NCI-H128 (cell line): ENCODE measurements around the gene ACKR3.
A peak's percentile ranks its signal among the peaks of the same experiment; 100 is the strongest.

ENCODE experiments used
- DNase-seq: peaks from one replicate; lab custom pipeline; 2025; ENCODE audit not compliant: unreplicated experiment; lab: John Stamatoyannopoulos, UW

ACKR3 gene

DNA sequence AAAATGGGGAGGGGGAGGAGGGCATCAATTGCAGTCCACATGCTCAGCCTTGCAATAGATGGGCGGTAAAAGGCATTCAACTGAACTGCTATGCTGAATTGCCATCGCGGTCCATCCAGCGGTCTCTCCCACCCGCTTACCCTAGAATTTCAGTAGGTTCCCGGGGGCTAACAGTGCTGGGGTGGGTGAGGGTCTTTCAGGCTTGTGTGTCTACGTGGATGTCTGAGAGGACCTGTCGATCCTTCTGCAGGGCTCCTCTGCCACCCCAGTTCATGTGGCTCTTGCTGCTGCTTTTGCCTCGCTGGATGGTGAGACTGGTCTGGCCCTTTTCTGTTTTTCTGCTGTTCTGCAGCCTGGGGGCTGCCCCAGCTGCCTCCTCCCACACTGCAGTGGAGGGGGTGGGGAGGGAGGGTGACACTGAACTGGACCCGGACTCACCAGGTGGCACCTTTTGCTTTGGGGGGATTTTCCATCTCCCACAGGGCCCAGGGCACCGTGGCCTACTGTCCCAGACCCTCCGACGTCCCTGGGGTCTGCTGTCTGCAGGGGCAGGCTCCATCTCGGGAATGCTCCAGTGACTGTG is 14.1 kb downstream of the ACKR3 start:
- no peak for DNase-seq

DNA sequence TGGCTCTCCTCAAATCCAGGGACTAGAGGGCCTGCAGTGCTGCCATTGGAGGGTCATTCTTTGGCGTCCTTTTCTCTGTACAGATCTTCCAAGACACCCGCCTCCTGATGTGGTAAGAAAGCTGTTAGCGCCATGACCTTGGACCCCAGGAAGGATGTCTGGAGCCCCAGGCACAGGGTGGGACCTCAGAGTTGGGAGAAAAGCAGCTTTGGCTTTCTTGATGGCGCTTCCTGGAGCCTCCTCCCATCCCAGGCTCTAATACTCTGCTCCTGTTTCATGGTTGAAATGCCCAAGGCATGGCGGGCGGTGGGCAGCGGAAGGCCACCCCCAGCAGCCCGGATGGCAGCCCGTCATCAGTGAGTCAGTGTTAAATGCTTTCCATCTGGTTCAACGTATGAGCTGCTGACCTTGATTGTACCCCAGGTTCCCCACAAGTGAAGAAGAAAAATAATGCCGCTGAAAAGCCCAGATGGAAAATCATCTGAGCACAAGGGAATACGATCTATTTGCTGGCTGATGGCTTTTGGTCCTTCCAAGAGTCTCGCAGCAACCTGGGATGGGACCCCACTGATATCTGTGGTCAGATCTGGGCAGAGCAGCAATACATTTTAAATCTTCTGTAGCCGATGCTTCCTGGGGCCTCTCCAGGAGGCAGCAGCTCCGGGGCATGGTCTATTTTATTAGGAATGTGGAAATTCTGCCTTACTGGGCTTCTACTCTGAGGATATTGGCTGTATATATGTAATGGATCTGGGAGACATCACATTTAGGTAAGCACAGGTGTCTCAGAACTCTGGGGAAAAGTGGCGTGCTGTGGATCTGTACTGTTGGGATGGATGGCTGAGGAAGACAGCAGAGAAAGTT is 15.1 kb downstream of the ACKR3 start:
- DNase-seq, result no peak

DNA sequence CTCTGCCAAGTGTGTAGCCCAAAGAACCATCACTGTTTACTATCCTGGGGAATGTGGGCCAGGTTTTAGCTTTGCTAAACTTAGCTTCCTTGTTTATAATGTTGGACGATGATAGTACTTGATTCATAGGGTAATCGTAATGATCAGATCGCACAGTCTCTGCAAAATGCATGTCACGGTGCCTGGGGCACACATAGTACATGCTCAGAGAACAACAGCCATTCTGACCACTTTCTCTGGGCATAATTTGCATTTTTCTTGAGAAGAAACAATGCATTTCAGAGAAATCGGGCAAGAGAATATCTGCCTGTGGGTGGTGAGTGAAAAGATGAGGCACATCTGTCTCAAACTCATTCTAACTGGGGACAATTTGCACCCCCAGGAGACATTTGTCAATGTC is 16.3 kb downstream of the ACKR3 start:
- no peak for DNase-seq

DNA sequence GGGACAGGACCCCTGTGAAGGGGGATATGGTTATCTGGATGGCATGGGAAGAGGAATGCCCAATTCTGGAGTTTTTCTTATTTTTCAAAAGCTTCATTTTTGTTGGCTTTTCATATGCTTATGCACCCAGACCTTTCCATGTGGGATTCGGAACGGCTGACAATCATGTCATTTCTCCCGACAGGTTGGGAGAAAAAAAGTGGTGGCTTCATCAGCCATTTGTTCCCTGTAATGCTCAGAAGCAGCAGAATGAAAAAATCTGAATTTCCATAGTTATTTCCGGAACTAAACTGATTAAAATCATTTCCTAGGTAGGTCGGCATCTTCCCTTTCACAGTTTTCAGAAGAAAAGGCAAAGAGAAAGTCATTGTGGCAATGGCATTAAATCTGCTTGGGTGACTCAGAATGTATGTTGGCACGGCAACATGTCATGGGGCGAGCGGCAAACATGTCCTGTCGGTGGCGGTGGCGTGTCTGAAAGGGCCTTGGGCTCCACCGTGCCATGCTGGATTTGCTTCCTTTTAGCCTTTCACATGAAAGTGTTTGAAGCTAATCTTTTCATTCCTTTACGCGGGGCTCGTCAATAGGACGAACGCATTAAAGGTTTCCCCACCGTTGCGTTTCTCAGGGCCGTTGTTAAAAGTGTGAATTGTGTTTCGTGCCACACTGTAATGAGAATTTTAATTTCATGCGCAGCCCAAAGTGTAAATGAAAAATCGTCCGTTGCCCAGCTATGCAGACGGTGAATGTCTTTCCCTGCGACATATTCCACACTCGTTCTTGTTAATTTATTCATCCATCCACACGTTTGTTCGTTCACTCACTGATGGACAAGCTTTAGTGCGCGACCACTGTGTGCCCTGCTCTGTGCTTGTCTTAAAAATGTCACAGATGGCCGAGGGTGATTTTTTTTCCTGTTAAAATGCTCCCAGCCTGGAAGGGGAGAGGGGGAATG is 18.5 kb downstream of the ACKR3 start:
- no peak for DNase-seq

DNA sequence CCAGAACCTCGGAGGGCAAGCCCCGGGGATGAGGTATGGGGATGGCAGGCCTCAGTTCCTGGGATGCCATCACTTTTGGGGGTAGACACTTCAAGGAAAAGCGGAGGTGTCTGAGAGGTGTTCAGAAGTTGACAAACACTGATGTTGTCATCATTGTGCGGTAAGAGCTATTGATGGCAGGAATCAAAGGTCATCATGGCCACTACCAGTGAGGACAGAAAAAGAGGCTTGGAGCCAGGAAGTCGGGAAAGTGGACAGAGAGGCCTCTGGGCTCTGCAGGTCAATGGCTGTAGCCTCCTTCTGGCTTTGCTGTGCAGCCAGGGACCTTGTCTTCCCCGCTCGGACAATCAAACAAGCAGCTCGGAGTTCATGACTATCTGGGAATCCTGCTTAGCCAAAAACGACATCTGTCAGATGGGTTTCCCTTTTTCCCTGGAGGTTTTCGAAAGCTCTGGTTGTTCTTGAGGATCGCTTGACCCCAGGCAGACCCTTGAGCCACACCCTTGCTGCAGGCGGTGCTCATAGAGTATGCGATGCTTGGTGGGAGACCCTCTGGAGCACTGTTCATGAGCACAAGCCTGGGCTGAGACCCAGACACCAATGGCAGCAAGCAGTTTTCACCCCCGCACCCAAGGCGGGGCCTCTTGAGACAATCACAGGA is 19.4 kb downstream of the ACKR3 start:
- DNase-seq, result no peak

DNA sequence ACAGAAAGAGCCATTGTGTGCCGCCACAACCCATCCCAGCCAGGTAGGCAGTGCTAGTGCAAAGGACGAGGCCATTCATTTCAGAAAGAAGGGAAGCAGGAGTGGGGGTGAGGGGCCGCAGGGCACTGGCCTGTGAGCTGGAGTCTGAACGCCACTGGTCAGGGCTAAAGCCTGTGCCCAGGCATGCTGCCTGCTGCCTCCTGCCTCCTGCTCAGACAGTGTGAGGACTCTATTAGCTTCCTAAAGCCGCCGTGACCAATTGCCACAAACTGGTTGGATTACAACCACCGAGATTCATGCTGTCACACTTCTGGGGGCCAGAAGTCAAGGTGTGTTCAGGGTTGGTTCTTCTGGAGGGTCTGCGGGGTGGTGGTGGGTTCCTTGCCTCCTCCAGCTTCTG is 21.2 kb downstream of the ACKR3 start:
- DNase-seq, result no peak

DNA sequence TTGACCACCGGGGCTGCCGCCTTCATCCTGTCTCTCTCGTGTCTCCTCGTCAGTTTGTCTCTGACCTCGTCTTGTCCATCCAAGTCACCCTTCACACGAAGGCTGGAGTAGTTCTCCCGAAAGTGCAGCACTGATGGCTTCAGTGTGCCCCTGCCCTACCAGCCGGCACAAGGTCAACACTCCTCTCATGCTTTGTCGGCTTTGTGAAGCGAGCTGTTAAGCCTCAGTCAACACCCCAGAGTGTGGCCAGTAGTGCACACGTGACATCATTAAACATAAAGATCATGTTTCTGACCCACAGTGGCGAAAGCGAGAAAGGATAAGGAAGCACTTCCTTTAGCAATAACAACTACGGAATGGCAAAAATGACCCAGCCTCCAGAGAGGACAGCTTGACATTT is 23.2 kb downstream of the ACKR3 start:
- no peak for DNase-seq

DNA sequence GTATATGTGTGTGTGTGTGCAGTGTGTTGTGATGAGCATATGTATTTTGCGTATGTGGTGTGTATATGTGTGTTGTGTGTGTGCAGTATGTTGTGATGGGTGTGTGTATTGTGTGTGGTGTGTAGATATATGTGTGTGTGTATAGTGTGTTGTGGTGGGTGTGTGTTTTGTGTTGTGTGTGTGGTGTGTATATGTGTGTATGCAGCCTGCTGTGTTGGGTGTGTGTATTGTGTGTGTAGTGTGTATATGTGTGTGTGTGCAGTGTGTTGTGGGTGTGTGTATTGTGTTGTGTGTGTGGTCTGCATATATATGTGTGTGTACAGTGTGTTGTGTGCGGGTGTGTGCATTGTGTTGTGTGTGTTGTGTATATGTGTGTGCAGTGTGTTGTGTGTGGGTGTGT is 23.9 kb downstream of the ACKR3 start:
- no peak for DNase-seq

DNA sequence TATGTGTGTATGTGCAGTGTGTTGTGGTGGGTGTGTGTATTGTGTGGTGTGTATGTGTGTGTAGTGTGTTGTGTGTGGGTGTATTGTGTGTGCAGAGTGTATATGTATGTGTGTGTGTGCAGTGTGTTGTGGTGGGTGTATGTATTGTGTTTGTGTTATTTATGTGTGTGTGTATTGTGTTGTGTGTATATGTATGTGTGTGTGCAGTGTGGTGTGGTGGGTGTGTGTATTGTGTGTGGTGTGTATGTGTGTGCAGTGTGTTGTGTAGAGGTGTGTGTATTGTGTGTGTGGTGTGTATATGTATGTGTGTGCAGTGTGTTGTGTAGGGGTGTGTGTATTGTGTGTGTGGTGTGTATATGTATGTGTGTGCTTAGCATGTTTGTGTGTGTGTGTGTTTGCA is 24.3 kb downstream of the ACKR3 start:
- DNase-seq, result no peak

DNA sequence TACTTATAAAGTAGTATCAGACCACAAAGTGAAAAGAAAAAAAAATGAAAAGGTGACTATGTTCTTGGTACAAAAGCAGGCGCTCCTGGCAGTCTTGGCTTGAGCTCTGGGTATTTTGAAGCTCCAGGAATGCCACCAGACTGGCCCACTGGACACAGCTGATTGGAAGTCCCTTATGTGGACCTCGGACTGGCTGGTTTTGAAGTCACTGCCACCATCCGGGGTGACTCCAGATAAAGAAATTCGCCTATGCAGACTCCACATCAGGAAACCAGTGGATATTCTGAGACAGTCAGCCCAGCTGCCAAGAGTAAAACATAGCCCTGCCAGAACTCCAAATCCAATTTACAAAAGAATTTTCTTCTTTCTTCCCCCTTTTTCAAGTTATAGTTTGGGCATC is 28.0 kb downstream of the ACKR3 start:
- no peak for DNase-seq

DNA sequence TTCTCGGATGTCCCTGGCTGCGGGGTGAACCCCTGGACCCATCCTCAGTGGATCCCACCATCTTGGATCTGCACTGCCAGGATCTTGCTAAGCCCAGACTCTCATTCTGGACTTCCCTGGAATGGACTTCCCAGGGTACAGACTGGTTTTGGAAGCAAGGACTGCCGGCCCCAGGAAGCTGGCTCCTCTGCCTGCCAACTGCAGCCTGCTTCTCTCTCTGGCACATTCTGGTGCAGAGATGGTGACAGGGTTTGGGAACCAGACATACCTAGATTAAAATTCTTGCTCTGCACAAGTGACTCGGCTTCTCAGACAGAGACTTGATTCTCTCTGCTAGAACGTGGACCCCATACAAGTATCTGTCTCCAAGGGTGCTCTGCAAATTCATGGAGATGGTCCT is 29.4 kb downstream of the ACKR3 start:
- DNase-seq, result no peak

DNA sequence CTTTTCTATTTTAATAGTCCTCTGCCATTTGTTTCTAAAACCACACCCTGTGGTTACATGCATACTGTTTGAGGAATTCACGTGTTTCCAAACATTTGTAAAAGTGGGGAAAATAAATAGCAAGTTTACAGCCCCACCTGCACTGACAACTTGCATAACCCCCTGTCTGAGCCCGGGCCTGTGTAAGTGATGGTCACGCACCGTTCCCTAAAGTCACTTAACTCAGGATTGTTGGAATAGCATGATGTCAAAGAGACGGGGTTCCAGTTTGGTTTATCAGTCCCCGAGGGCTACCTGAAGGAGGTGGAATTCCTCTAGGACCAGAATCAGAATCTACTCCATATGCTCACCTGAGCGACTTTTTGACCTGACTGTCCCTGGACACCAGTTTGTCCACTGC is 30.5 kb downstream of the ACKR3 start:
- DNase-seq, result no peak

DNA sequence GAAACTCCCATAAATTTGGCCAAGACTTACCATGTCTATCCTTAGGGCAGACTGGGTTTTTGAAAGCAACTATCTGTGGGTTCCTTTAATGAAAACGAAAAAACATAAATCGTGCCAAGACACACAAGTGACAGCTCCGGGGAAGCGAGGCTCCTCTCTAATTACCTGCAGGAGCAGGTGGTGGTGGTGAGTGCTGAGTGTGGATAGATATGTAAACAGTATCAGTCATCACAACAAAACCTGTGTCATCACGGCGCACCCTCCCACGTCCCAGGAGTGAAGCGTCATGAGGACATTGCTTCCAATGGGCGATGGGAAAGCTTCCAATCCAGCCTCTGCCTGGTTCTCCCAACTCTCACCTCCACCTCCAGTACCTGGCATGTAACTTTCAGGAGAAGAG is 31.3 kb downstream of the ACKR3 start:
- peak; percentile 16 for DNase-seq

DNA sequence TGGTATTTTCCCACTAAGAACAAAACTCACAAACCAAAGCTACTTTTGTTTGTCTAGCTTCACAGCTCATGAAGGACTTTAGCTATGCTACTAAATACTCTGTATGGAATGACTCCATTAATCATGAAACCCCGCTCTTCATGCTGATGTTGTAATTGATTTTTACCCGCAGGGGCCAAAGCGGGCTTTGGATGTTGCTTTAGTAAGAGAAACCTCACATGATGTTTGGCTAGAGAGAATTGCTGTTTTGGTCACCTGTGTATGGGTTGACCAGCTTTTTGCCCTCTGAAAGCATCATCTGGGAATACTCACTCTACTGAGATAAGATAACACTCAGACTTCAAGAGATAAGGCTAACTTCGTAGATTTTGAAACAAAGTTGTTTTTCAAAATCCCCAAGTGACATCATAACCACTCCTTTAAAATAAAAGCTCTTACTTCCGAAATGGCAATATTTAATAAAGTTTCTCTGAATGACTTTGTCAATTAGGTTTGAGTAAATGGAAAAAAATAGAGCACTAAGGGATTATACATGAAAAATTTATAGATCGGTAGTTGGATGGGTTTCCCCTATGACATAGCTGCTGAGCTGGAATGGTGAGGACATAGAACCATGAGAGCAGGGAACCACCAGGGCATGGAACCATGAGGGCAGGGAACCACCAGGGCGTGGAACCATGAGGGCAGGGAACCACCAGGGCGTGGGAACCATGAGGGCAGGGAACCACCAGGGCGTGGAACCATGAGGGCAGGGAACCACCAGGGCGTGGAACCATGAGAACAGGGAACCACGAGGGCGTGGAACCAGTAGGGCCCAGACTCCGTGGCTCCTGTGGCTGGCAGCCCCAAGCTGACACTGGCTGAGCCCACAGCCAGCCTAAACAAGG is 31.9 kb downstream of the ACKR3 start:
- DNase-seq, result no peak

DNA sequence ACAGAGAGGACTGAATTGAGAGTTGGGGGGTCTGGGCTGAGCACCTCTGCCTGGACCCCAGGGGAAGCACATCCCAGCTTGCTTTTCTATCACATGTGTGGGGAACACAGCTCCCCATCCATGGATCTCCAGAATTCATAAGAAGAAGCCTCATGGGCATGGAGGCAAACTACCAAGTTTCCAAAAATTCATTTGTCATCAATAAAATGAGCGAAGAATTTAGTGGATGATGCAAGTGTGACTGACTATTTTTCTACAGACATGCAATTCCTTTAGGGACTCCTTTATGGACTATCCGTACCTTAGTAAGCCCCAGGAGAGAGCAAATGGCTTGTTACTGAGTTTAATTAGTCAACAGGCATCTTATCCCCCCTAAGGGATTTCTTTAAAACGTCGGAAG is 33.1 kb downstream of the ACKR3 start:
- no peak for DNase-seq

DNA sequence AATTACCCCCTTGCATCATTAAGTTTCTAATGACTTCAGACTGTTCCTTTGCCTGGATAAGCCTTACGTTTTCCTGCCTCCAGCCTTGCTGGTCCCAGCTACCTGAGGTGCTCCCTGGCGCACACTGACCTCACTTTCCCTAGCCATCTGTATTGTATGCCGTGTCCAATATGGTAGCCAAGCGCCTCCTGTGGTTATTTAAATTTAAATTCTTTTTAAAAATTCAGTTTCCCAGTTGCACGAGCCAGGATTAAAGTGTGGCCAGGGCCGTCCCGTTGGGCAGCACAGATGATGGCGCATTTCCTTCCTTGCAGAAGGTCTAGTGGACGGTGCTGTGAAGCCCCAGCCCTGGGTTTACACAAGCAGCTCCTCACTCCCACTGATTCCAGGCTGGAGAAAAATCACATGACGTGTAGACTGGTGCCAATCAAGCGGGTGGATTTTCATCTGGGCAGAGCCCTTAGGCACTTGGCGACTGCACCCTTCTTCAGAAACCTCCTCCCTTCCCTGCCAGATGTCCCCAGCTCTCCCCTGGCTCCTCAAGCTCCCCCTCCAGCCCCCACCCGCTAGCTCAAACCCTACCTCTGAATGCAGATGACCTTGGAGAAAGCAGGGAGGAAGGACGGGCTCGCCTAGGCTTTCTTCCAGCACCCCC is 33.9 kb downstream of the ACKR3 start:
- no peak for DNase-seq

DNA sequence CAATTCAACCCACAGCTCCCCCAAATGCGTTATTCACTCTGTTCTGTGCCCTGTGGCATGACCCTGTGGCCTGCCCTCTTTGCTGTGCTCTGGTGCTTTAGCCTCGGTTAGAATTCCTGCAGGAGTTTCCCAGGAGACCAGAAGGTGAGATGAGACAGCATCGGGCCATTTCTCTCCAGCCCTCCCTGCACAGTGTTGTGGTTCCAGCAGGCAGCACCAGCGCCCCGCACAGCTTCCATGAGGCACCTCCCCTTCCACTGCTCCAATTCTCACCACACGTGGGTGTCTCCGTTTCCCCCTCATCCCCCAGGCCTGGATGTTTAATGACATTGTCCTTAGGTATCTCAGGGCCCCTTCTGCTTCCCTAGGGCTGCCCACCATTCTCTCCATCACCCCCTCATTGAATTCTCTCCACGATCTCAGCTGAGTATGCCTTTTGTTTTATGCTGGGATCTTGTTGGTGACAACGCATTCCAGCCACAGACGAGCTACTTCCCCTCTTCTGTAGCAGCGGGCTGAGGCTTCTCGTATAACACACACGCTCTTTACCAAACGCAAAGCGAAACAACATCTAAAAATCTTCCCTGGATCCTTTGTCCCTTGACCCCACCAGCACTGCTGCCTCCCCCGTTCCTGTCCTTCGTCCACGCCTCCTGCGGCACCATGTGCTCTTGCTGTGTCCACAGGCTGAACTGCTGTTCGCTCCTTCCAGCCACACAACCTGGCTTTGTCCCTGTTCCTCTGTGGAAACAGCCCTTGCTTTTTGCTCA is 35.1 kb downstream of the ACKR3 start:
- DNase-seq, result no peak

DNA sequence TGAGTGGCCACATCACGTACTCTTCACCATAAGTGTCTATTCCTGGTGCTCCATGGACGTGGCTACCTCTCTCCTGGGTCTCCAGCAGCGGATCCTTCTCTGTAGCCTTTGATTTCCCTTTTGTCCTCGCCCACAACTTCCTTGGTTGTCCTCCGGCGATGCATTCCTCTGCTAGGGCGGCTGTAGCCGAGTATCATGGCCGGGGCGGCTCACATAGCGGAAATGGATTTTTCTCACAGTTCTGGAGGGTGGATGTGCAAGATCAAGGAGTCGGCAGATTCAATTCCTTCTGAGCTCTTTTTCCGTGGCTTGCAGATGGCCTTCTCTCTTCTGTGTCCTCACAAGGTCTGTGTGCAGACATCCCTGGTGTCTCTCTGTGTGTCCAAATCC is 35.7 kb downstream of the ACKR3 start:
- no peak for DNase-seq

DNA sequence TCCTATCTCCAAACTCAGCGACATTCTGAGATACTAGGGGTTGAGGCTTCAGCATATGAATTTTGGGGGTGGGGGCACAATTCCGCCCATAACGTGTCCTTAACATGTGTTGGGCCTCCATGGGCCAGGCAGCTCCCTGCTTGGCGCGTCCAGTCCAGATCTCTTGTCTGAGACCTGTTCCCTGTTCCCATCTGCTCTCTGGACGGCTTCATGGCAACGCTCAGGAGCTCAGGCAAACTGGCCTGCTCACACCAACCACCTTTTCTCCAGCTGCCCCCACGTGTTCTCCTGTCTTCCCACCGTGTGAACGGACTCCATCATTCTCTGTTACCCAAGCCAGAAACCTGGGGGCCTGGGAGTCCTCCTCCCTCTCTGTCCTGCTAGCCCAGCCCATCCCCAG is 36.4 kb downstream of the ACKR3 start:
- DNase-seq, result no peak
